ENCODE results near the gene ZNF391. TPM values are rescaled to one million over a fixed set of nuclear protein-coding genes. Genes with fewer than 3 reads are reported as not detected.

ZNF391 gene
- 1.3 TPM for total RNA-seq
- long read RNA-seq, partial matches to known transcripts: 0 of 1 reads
- long read RNA-seq, other reads (novel, unspliced or antisense): 0 of 1 reads

- peaks cover 20% of the 10 kb centered on the region for H3K4me1 ChIP-seq
- no peak for TF ChIP-seq CTCF (IDR thresholded peaks at IDR 0.05; ENCODE audit: borderline replicate concordance)
- H3K27ac ChIP-seq (replicated peaks): peak within 1 kb of the TSS; percentile 84
- peak; percentile 70 for DNase-seq
- H3K27me3 ChIP-seq (ENCODE audit: low read depth): peaks cover under 1% of the 10 kb centered on the region
- peaks cover 2% of the 10 kb centered on the region for H3K9me3 ChIP-seq (replicated peaks)
- H3K4me3 ChIP-seq: peak within 1 kb of the TSS; percentile 85
- H3K36me3 ChIP-seq: no peaks in the 10 kb centered on the region
- intact Hi-C loops (cut with micrococcal nuclease): no loop called here
Measured at GRCh38 chr6:27388293-27389197, at the start of gene ZNF391. ZNF391 (plus strand) TSS chr6:27388759; CDS start chr6:27400371, 11,612 bp downstream.

DNA sequence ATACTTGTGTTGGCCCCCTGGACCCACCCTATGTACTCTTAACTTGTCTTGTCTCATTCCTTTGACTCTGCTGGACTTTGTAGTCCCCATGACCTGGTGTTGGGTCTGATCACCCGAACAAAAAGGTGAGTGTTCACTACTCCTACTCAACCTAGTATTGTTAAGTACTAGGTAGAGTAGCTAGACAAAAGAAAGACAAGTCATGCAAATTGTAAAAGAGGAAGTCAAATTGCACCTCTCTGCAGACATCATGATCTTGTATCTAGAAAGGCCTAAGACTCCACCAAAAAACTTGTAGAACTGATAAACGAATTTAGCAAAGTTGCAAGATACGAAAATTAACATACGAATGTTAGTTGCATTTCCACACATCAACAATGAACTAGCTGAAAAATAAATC, 35.7 kb upstream of the ZNF391 start:
- Histone ChIP-seq H3K4me1 (no peaks in the 10 kb centered on the region), H3K27me3 (ENCODE audit: low read depth) (no peaks in the 10 kb centered on the region), H3K27ac (replicated peaks) (no peak overlapping the region), H3K9me3 (replicated peaks) (peaks cover 58% of the 10 kb centered on the region), H3K4me3 (no peak overlapping the region), H3K36me3 (no peaks in the 10 kb centered on the region)
- TF ChIP-seq CTCF (IDR thresholded peaks at IDR 0.05; ENCODE audit: borderline replicate concordance): no peak
- DNase-seq: no peak
- intact Hi-C loops (cut with micrococcal nuclease): no loop called here

DNA sequence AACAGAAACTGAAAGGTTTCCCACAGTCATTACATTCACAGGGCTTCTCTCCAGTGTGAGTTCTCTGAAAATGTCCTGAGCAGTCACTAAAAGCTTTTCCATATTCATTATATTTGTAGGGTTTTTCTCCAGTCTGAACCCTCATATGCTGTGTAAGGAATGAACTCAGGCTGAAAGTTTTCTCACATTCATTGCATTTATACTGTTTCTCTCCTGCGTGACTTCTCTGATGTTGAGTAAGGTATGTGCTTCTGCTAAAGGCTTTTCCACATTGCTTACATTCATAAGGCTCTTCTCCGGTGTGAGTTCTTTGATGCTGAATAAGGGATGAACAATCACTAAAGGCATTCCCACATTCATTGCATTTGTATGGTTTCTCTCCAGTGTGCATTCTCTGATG, 29.8 kb upstream of the ZNF391 start:
- DNase-seq: no peak
- peaks cover 58% of the 10 kb centered on the region for H3K36me3 ChIP-seq
- H3K27ac ChIP-seq (replicated peaks): no peak overlapping the region
- H3K27me3 ChIP-seq (ENCODE audit: low read depth): no peaks in the 10 kb centered on the region
- no peaks in the 10 kb centered on the region for H3K4me1 ChIP-seq
- peaks cover 85% of the 10 kb centered on the region for H3K9me3 ChIP-seq (replicated peaks)
- TF ChIP-seq CTCF (IDR thresholded peaks at IDR 0.05; ENCODE audit: borderline replicate concordance): no peak
- intact Hi-C loops (cut with micrococcal nuclease): no loop called here
- no peak overlapping the region for H3K4me3 ChIP-seq

DNA sequence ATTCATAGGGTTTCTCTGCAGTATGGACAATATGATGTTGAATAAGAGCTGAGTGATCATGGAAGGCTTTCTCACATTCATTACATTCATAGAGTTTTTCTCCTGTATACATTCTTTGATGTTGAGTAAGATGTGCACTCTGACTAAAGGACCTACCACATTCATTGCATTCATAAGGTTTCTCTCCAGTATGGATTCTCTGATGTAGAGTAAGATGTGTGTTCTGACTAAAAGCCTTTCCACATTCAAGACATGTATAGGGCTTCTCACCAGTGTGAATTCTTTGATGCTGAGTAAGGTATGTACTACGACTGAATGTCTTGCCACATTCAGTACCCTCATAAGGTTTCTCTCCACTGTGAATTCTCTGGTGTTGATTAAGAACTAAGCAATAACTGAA, 29.3 kb upstream of the ZNF391 start:
- H3K4me1 ChIP-seq: no peaks in the 10 kb centered on the region
- peaks cover 80% of the 10 kb centered on the region for H3K9me3 ChIP-seq (replicated peaks)
- no peak overlapping the region for H3K27ac ChIP-seq (replicated peaks)
- TF ChIP-seq CTCF (IDR thresholded peaks at IDR 0.05; ENCODE audit: borderline replicate concordance): no peak
- no peak overlapping the region for H3K4me3 ChIP-seq
- intact Hi-C loops (cut with micrococcal nuclease): no loop called here
- no peak for DNase-seq
- H3K27me3 ChIP-seq (ENCODE audit: low read depth): no peaks in the 10 kb centered on the region
- H3K36me3 ChIP-seq: peaks cover 59% of the 10 kb centered on the region

DNA sequence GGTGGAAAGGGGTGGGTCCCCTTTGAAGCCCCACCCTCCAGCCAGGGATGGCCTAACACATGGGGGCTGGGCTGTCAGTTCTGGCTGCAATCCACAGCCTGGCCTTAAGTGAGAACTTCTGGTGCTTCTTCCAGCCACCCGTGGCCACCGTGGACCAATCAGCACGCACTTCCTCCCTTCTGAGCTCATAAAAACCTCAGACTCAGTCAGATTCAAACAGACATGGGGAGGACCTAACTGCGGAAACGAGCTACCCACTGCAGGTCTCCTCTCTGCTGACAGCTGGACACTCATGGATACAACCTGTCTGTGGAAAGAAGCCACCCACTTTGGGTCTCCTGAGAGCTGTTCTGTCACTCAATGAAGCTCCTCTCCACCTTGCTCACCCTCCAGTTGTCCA, 20.4 kb upstream of the ZNF391 start:
- peaks cover 27% of the 10 kb centered on the region for H3K36me3 ChIP-seq
- no peaks in the 10 kb centered on the region for H3K9me3 ChIP-seq (replicated peaks)
- intact Hi-C loops (cut with micrococcal nuclease): no loop called here
- no peak overlapping the region for H3K4me3 ChIP-seq
- H3K27ac ChIP-seq (replicated peaks): no peak overlapping the region
- H3K4me1 ChIP-seq: no peaks in the 10 kb centered on the region
- no peak for TF ChIP-seq CTCF (IDR thresholded peaks at IDR 0.05; ENCODE audit: borderline replicate concordance)
- H3K27me3 ChIP-seq (ENCODE audit: low read depth): no peaks in the 10 kb centered on the region
- DNase-seq: no peak
